GM23338 (cell line): Measurements from ENCODE around the gene C11orf16.

Experiments
- CREB1 ChIP-seq: fragments of 250-450 bp; sonication (Bioruptor Pico); IDR thresholded peaks from 2 replicates; pipeline ENCODE4 v1.5.0; 2020; ENCODE audit warnings: low read depth, mild to moderate bottlenecking, moderate library complexity
- CTCF ChIP-seq, 2 experiments: fragments of 200-600 bp in 1 of 2; sonication (generic) in 1 of 2; conservative IDR thresholded peaks; 2 replicates each; pipeline versions ENCODE4 v1.5.1 to v1.6.1; 2016 to 2017; ENCODE audit warnings: antibody characterized with exemption in 2 of 2, low read depth in 2 of 2, mild to moderate bottlenecking in 2 of 2, moderate library complexity in 1 of 2
- EZH2 ChIP-seq: fragments of 200-600 bp; sonication (generic); IDR thresholded peaks from one replicate; pipeline ENCODE4 v1.8.0; 2017; ENCODE audit warnings: antibody characterized with exemption, mild to moderate bottlenecking, low read depth; ENCODE audit not compliant: unreplicated experiment
- EZH2phosphoT487 ChIP-seq: fragments of 200-600 bp; sonication (generic); IDR thresholded peaks from one replicate; pipeline ENCODE4 v1.8.1; 2018; ENCODE audit warnings: antibody characterized with exemption; ENCODE audit not compliant: unreplicated experiment
- JUNB ChIP-seq: IDR thresholded peaks from one replicate; pipeline ENCODE4 v1.6.1; 2016; ENCODE audit warnings: antibody characterized with exemption; ENCODE audit not compliant: unreplicated experiment
- NANOG ChIP-seq: IDR thresholded peaks from 2 replicates; pipeline ENCODE4 v1.6.1; 2016; ENCODE audit warnings: antibody characterized with exemption, borderline replicate concordance
- POLR2AphosphoS5 ChIP-seq: IDR thresholded peaks from 2 replicates; pipeline ENCODE4 v1.6.1; 2016; ENCODE audit warnings: antibody characterized with exemption, low read depth
- REST ChIP-seq: IDR thresholded peaks from one replicate; pipeline ENCODE4 v1.6.1; 2018; ENCODE audit warnings: antibody characterized with exemption; ENCODE audit not compliant: unreplicated experiment
- STAT1 ChIP-seq: IDR thresholded peaks from one replicate; pipeline ENCODE4 v1.6.1; 2016; ENCODE audit warnings: antibody characterized with exemption; ENCODE audit not compliant: unreplicated experiment
- ZNF114 ChIP-seq: fragments of 250-450 bp; sonication (Bioruptor Pico); IDR thresholded peaks from 2 replicates; pipeline ENCODE4 v1.5.0; 2020; ENCODE audit warnings: mild to moderate bottlenecking, moderate library complexity
- ZNF331 ChIP-seq: fragments of 250-450 bp; sonication (Bioruptor Pico); IDR thresholded peaks from 2 replicates; pipeline ENCODE4 v1.5.0; 2020; ENCODE audit warnings: low read depth, mild to moderate bottlenecking, moderate library complexity
- TF ChIP-seq, protein P1 (sequence below): IDR thresholded peaks from 2 replicates; pipeline ENCODE4 v1.6.1; 2016; ENCODE audit warnings: antibody characterized with exemption

DNA sequence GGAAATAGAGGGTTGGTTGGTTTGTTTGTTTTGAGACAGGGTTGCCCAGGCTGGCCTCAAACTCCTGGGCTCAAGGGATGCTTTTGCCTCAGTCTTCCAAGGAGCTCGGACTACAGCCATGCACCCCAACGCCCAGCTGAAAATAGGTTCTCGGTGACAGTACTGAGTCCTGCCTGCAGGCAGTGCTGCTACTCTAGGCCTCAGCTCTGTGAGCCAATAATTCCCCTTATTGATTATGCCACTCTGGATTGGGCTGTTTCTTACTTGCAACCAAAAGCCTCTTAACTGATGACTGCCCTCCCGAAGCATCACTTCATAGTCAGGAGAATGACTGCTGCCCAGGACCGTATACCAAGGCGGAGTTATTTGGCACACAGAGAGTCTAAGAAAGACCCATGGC lies 1.2 kb upstream of the C11orf16 start:
- TF ChIP-seq POLR2AphosphoS5 (no peak), CTCF (conservative IDR thresholded peaks at IDR 0.05; ENCODE audit: low read depth in 2 of 2) (peak; percentile 55 to 70), EZH2 (no peak), EZH2phosphoT487 (no peak), STAT1 (no peak), REST (no peak), CREB1 (CRISPR knock-in tag) (no peak), JUNB (no peak), ZNF331 (no peak), ZNF114 (no peak), NANOG (no peak)
- TF ChIP-seq, protein P1, sequence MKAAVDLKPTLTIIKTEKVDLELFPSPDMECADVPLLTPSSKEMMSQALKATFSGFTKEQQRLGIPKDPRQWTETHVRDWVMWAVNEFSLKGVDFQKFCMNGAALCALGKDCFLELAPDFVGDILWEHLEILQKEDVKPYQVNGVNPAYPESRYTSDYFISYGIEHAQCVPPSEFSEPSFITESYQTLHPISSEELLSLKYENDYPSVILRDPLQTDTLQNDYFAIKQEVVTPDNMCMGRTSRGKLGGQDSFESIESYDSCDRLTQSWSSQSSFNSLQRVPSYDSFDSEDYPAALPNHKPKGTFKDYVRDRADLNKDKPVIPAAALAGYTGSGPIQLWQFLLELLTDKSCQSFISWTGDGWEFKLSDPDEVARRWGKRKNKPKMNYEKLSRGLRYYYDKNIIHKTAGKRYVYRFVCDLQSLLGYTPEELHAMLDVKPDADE = no peak
